Endodermal cell (in vitro differentiated cells): ENCODE results near the gene OGFOD3. TPM values are rescaled to one million over a fixed set of nuclear protein-coding genes. Genes with fewer than 3 reads are reported as not detected.
A peak's percentile ranks its signal among the peaks of the same experiment; 100 is the strongest.

Experiments used
- DNase-seq: peaks from one replicate; pipeline ENCODE4 v3.0.0-alpha.2; 2017
- H3K27ac ChIP-seq: 2 replicates; pipeline ENCODE4 v1.5.1; 2013; ENCODE audit warnings: mild to moderate bottlenecking, low read depth, low read length, moderate library complexity
- H3K27me3 ChIP-seq: 2 replicates; pipeline ENCODE4 v1.6.1; 2013; ENCODE audit warnings: mild to moderate bottlenecking, low read length, moderate library complexity; ENCODE audit not compliant: insufficient read depth, control insufficient read depth, poor library complexity, severe bottlenecking
- H3K36me3 ChIP-seq: 2 replicates; pipeline ENCODE4 v1.7.0; 2013; ENCODE audit warnings: mild to moderate bottlenecking, low read length, moderate library complexity; ENCODE audit not compliant: control insufficient read depth, insufficient read depth
- H3K4me1 ChIP-seq: one replicate; pipeline ENCODE4 v1.7.0; 2013; ENCODE audit warnings: low read length; ENCODE audit not compliant: control insufficient read depth, insufficient read depth
- H3K4me3 ChIP-seq: 2 replicates; pipeline ENCODE4 v1.5.1; 2013; ENCODE audit warnings: mild to moderate bottlenecking, low read length, moderate library complexity
- H3K9ac ChIP-seq: 2 replicates; pipeline ENCODE4 v1.6.1; 2013; ENCODE audit warnings: mild to moderate bottlenecking, low read length, moderate library complexity; ENCODE audit not compliant: poor library complexity, severe bottlenecking; ENCODE audit errors: extremely low read depth
- H3K9me3 ChIP-seq: 2 replicates; pipeline ENCODE4 v1.6.1; 2013; ENCODE audit warnings: mild to moderate bottlenecking, low read length, moderate library complexity; ENCODE audit not compliant: control insufficient read depth
- H3K27ac Mint-ChIP-seq: 2 replicates; pipeline ENCODE4 v1.8.0; 2020; ENCODE audit warnings: mixed read lengths
- H3K27me3 Mint-ChIP-seq: 2 replicates; pipeline ENCODE4 v1.8.0; 2021; ENCODE audit warnings: mild to moderate bottlenecking, mixed read lengths; ENCODE audit not compliant: insufficient read depth
- H3K36me3 Mint-ChIP-seq: 2 replicates; pipeline ENCODE4 v1.8.0; 2020; ENCODE audit warnings: low read depth, mixed read lengths
- H3K4me1 Mint-ChIP-seq: 2 replicates; pipeline ENCODE4 v1.8.0; 2020; ENCODE audit warnings: mixed read lengths
- H3K4me3 Mint-ChIP-seq: 2 replicates; pipeline ENCODE4 v1.8.0; 2020; ENCODE audit warnings: mild to moderate bottlenecking, moderate library complexity, mixed read lengths
- H3K9me3 Mint-ChIP-seq: 2 replicates; pipeline ENCODE4 v1.8.0; 2020; ENCODE audit warnings: mild to moderate bottlenecking, mixed read lengths
- CTCF ChIP-seq: fragments of 200-600 bp; sonication (generic); conservative IDR thresholded peaks from 2 replicates; pipeline ENCODE4 v1.5.0; 2021; ENCODE audit warnings: antibody characterized with exemption, mild to moderate bottlenecking
- WGBS, 2 experiments: methylation state at CpG; one replicate each; pipeline versions ENCODE4 v1.1.5 to v1.1.7; 2013; ENCODE audit warnings: missing lambda C conversion rate in 2 of 2, mixed read lengths in 1 of 2; ENCODE audit not compliant: insufficient coverage in 1 of 2, insufficient read length in 1 of 2; 5-methylcytosine and 5-hydroxymethylcytosine counted together
- total RNA-seq, 2 donors: library from RNA; stranded (reverse); fragmentation: NEBNext Ultra II Directional in 1 of 2; extraction: Animal tissue kit (Norgen Biotek cat#: 25700) in 1 of 2; gene quantifications; 2 replicates in 1 of 2; 3 replicates in 1 of 2; pipeline ENCODE4 v1.2.1, GENCODE V29; 2021

The OGFOD3 gene
- total RNA-seq, 2 donors from 2014 or later: 24.0 to 30.1 TPM

GRCh38 chr17:82376042-82376730, 42.2 kb downstream of the OGFOD3 start:
- Mint-ChIP-seq H3K36me3 (no peaks in the 10 kb centered on the region), H3K9me3 (no peaks in the 10 kb centered on the region), H3K27me3 (peaks cover 35% of the 10 kb centered on the region), H3K4me3 (no peak overlapping the region), H3K27ac (no peak overlapping the region), H3K4me1 (no peaks in the 10 kb centered on the region)
- WGBS, 2 experiments: 92 to 97% methylated on average over 9 to 16 of the region's 16 CpGs
- no peaks in the 10 kb centered on the region for H3K9me3 ChIP-seq
- no peaks in the 10 kb centered on the region for H3K4me1 ChIP-seq
- no peak overlapping the region for H3K4me3 ChIP-seq
- no peak for TF ChIP-seq CTCF
- H3K27ac ChIP-seq: no peak overlapping the region
- no peak overlapping the region for H3K9ac ChIP-seq
- DNase-seq: no peak
- H3K36me3 ChIP-seq: no peaks in the 10 kb centered on the region
- peaks cover 19% of the 10 kb centered on the region for H3K27me3 ChIP-seq

GRCh38 chr17:82375359-82376041, 42.9 kb downstream of the OGFOD3 start:
- Histone ChIP-seq H3K27me3 (peaks cover 26% of the 10 kb centered on the region), H3K4me1 (no peaks in the 10 kb centered on the region), H3K9ac (no peak overlapping the region), H3K4me3 (no peak overlapping the region), H3K27ac (no peak overlapping the region), H3K9me3 (no peaks in the 10 kb centered on the region), H3K36me3 (no peaks in the 10 kb centered on the region)
- 94 to 95% methylated on average over 31 to 45 of the region's 46 CpGs for WGBS, 2 experiments
- DNase-seq: no peak
- Mint-ChIP-seq H3K27me3 (peaks cover 41% of the 10 kb centered on the region), H3K27ac (no peak overlapping the region), H3K4me3 (no peak overlapping the region), H3K4me1 (no peaks in the 10 kb centered on the region), H3K9me3 (no peaks in the 10 kb centered on the region), H3K36me3 (no peaks in the 10 kb centered on the region)
- TF ChIP-seq CTCF: no peak

GRCh38 chr17:82374626-82375331, 43.6 kb downstream of the OGFOD3 start:
- Mint-ChIP-seq H3K27me3 (peaks cover 43% of the 10 kb centered on the region), H3K36me3 (no peaks in the 10 kb centered on the region), H3K4me1 (no peaks in the 10 kb centered on the region), H3K9me3 (no peaks in the 10 kb centered on the region), H3K27ac (no peak overlapping the region), H3K4me3 (no peak overlapping the region)
- Histone ChIP-seq H3K4me1 (no peaks in the 10 kb centered on the region), H3K27me3 (peaks cover 28% of the 10 kb centered on the region), H3K9ac (no peak overlapping the region), H3K9me3 (no peaks in the 10 kb centered on the region), H3K4me3 (no peak overlapping the region), H3K27ac (no peak overlapping the region), H3K36me3 (no peaks in the 10 kb centered on the region)
- peak; percentile 70 for DNase-seq
- 87 to 93% methylated on average over 60 to 79 of the region's 79 CpGs for WGBS, 2 experiments
- no peak for TF ChIP-seq CTCF
